CD4-positive, alpha-beta T cell treated with Interleukin-2 at 100 ng/mL for 4 hours (primary cell): ENCODE data around the gene METTL16.

Experiments
- DNase-seq: peaks from one replicate; pipeline ENCODE4 v3.0.0-alpha.2; 2020; ENCODE audit warnings: low spot score

Gene METTL16

DNA sequence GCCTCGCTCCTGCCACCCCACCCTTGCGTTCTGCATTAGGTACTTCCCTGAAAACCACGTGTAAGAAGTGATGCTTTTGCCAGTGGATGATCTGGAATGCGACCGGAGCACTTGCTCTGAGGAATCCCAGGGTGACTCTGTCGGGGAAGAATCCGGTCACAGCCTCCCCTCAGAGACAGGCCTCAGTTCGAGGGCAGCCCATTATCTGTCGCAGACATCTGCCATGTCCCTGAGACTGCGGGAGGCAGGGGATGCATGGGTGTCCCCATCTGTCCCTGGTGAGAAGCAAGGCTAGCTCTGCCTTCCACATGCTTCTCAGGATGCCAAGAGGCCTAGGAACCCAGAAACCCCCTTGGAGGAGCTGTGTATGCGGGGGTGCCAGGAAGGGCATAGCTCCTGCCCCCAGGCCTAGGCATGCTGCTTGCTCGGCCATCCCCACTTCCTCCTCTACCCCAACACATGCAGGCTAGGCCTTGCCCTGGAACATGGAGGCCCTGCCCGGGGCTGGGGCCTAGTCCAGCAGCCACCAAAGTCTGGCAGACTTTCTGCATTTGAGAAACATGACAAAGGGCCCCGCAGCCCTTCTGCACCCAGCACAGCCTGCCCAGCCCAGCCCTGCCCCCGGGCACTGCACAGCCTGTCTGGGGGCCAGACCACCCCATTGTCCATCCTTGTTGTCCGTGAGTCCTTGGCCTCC is 131.3 kb downstream of the METTL16 start:
- no peak for DNase-seq

DNA sequence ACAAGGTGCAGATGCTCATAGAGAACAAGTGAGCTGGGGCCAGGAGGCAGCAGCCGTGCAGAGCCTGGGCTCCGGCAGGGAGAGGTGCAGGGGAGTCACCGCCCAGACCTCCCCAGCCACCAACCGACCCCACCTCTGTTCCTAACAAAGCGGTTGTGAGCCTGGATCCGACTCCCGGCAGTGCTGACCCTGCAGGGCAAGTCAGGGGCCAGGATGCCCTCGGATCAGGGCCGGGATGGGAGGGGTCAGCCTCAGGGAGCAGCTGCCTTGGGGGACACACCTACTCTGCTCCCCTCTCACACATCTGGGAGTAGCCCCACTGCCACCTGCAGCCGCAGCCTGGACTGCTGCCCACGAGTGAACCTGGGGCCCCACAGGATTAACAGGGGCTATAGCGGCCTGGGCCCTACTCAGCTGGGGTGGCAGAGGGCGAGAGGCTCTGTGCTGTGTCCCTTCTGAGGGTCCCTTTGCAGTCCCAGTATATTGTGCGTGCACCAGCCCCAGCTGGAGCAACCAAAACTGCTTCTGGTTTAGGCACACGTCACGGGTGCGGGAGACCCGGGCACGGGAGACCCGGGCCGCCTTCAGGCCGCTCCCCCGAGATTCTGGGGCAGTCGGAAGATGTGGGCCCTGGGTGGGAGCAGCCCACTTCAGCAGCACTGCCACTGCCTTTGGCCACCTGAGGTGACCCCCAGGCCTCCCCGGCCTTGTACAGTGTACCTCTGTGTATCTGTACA is 132.0 kb downstream of the METTL16 start:
- no peak for DNase-seq

DNA sequence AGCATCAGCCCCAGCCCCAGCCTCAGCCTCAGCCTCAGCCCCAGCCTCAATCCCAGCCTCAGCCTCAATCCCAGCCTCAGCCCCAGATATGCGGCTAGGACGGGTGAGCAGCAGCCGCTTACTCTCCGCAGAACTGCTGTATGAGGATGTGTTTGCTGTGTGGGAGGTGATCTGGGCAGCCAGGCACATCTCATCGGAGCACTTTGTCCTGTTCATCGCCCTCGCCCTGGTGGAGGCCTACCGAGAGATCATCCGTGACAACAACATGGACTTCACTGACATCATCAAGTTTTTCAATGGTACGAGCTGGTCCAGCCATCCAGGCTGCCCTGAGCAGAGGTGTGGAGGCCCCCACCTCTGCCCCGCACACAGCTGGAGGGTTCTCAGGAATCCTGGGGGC is 132.8 kb downstream of the METTL16 start:
- no peak for DNase-seq

DNA sequence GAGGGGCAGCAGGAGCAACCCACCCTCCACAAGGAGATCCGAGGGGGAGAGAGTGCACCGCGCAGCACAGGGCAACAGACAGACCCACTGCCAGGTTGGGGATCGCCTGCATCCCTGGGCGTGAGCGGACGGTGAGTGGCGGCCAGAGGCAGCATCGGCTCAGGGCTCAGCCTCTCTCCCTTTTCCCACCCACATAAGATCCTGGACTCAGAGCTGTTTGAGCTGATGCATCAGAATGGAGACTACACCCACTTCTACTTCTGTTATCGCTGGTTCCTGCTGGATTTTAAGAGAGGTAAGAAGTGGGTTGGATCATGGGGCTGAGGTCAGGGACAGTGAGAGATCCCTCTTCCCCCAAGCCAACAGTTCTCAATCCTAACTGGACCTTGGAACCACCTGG is 134.0 kb downstream of the METTL16 start:
- DNase-seq: no peak

DNA sequence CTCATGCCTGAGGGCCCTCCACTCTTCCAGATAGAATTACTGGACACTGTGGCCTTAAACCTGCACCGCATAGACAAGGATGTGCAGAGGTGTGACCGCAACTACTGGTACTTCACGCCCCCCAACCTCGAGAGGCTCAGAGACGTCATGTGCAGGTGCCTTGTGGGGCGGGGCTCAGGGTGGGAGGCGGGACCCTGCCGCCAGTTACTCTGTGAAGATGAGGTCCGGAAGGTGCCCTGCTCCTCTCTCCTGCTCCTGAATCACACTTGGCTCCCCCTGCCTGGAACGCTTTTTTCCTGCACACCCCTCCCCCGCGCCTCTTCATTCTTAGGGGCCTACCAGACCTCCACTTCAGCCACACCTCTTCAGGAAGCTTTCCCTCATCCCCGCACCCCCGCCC is 135.6 kb downstream of the METTL16 start:
- DNase-seq: no peak

DNA sequence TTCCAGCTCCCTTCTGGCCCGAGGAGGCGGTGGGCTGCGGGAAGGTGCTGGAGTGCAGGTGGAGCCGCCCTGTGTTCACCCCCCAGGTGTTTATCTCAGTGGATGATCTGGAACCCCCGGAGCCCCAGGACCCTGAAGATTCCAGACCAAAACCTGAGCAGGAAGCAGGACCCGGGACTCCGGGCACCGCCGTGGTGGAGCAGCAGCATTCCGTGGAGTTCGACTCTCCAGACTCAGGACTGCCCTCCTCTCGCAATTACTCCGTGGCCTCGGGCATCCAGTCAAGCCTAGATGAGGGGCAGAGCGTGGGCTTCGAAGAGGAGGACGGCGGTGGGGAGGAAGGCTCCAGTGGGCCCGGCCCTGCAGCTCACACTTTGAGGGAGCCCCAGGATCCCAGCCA is 136.3 kb downstream of the METTL16 start:
- no peak for DNase-seq

DNA sequence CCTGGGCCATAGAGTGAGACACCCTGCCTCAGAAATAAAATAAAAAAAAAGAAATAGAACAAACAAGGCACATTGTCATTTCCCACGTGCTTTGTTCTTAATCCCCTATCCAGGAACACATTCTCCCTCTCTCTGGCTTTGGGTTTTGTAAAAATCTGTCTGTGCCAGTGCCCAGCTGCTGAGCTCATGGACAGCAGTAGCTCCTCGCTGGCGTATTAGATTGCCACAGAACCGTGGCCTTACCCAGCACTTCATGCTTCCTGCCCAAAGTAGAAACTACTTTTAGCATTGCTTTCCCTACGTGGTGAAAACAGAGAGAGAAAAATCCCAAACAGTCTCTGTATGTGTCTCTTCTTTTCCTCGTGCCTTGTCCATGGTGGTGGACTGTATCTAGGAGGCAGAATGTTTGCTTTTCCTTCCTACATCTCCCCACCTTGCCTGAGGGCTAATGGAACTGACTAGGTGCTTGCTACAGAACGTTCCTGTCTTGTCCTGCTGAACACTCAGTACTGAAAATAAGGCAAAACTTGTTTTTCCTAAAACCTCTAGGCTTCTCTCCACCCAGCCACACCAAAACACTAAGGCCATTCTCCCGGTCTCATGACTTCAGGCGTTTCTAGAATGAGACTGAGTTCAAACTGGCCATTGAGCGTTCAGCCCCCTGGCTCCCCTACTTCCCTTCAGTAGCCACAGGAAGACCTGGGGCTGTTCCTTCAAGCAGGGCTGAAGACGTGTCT is 137.0 kb downstream of the METTL16 start:
- DNase-seq: no peak

DNA sequence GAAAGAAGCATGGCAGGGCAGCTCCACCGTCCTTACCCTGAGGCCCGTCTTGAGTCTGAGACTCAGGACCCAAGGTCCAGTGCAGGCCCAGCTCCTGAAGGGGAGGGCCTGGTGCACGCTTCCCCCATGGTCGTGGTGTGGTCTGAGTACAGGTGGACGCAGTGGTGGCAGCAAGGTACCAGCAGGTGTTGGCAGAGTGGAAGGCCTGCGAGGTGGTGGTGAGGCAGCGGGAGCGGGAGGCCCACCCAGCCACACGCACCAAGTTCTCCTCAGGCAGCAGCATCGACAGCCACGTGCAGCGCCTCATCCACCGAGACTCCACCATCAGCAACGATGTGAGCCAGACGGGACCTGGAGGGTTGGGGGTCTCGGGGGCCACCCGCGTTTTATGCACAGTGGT is 138.5 kb downstream of the METTL16 start:
- DNase-seq: no peak

DNA sequence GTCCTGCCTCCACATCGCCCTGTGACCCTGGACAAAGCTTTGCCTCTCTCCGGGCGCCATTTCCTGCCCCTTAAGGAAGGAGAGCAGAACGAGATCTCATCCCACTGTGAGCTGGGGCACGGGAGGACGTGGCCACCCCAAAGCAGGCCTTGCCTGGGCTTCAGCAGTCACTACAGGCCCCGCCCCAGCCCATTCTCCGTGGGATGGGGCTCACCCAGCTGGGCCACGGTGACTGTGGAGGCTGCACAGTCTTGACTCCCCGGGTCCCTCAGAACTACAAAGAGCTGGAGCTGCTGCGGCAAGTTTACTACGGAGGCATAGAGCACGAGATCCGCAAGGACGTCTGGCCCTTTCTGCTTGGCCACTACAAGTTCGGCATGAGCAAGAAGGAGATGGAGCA is 139.0 kb downstream of the METTL16 start:
- no peak for DNase-seq

DNA sequence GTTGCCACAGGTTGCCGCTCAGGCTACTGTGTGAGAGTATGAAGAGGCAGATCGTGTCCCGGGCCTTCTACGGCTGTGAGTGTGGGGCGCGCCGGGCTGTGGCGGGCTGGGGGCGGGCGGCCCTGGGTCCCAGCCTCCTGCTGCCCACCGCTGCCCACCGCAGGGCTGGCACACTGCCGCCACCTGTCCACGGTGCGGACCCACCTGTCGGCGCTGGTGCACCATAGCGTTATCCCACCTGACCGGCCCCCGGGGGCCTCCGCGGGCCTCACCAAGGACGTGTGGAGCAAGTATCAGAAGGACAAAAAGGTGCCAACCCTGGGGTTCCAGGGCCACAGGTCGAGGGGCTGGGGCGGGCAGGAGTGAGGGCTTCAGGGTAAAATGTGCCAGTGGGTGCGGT is 139.5 kb downstream of the METTL16 start:
- DNase-seq: no peak

DNA sequence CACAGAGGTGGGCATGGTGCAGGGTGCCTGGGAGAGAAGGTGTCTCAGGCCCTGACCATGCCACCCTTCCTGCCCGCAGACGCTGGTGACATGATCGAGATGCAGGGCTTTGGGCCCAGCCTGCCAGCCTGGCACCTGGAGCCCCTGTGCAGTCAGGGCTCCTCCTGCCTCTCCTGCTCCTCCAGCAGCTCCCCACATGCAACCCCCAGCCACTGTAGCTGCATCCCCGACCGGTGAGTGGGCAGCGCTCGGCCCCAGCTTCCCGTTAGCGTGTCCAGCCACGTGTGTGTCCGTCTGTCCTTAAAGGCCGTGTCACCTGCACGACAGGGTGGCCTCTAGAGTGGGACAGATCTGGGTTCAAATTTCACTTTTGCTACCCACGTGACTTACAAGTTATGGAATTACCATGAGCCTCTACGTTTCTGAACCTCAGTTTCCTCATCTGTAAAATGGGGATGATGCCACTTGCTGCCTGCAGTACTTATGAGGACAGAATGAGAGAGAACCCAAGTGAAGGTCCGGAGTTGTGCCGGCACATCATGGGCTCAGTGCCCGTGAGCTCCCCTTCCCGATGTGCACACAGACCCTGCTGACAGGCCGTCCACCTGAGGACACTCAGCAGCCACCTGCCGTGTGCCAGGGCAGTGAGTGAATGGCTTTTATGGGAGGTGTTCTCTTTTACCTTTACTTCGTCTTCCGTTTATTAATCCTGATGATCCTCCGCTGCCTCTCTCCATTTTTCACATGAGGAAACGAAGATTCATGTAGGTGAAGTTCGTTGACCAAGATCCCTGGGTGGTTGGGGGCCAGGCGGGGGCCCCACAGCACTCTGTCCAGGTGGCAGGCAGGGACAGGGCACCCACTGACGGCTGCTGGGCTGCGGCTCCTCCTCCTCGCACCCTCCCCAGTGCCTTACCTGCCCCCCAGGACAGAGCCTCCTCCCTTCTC is 140.2 kb downstream of the METTL16 start:
- DNase-seq: no peak

DNA sequence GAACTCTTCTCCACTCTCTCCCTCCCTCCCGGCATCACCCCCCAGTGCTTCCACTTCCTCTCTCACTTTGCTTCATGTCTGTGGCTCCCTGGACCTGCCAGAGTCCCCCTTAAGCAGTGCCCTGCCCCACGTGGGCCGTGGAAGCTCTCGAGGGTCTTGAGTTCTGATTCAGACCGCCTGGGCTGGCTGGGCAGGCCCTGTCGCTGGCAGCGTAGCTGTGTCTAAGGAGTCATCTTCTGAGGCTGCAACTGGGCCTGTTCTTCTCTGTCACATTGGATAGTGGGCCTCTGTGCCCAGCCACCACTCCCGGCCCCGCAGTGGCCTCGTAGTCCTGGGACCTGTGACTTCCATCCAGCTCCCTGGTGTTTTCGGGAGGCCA is 141.5 kb downstream of the METTL16 start:
- DNase-seq: no peak

DNA sequence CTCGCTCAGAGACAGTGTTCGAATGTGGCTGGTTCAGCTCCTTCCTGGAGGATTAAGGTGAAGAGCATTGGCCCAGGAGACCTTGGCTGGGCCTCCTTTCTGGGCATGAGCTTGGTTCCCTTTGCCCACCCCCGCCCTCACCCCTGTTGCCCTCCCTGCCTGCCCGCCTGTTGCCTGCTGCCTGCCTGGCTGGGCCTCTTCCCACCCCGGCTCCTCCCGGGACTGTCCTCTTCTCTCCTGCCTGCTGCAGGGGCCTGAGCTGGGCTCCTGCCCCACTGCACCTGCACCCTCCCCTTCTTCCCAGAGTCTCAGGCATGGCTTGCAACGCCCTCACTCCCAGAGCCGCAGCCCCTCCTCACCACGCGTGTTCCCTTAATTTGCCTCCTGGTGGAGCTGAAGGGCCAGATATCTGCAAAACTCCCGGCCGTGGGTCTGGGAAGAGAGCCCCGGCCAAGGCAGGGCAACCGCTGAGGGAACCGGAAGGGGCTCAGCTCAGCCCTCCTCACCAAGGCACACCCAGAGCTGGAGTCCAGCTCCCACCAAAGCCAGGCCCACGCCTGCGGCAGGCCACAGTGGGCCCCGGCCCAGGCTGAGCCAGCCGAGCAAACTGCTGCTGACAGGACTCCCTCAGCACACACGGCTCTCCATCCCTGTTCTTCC is 142.0 kb downstream of the METTL16 start:
- DNase-seq: no peak

DNA sequence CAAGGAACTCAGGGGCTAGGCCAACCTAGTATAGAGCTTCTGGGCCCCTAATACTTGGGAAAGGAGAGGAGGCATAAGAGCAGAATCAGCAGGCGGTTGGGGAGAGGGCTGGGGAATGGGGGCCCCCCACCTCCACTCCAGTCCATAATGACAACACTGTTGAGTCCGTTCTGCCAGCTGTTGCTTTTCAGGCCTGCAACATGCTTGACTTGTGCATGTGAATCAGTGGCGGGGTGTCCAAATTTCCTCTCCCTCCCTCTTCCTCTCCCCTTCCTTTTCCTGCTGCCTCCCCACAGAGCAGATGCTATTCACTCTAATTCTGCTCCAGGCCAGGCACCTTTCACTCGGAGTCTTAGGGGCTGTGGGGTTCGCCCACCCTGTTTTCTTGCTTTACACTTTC is 142.6 kb downstream of the METTL16 start:
- DNase-seq: no peak

DNA sequence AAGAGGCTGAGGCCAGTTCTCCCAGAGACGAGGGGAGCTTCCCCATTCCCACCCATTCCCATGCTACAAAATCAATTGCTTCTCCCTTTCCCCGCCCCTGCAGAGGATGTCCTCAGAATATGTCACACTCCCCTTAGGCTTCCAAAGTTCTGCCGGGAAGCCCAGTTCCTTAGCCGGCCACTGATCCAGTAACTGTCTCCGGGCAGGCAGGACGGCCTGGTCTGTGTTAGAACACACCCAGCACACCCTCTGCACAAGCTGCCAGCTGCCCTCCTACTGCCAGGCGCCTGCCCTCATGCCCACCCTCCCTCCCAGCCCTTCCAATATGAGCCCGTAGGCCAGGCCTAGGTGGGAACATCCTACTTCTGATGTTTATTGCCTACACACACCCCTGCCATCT is 143.3 kb downstream of the METTL16 start:
- DNase-seq: no peak

DNA sequence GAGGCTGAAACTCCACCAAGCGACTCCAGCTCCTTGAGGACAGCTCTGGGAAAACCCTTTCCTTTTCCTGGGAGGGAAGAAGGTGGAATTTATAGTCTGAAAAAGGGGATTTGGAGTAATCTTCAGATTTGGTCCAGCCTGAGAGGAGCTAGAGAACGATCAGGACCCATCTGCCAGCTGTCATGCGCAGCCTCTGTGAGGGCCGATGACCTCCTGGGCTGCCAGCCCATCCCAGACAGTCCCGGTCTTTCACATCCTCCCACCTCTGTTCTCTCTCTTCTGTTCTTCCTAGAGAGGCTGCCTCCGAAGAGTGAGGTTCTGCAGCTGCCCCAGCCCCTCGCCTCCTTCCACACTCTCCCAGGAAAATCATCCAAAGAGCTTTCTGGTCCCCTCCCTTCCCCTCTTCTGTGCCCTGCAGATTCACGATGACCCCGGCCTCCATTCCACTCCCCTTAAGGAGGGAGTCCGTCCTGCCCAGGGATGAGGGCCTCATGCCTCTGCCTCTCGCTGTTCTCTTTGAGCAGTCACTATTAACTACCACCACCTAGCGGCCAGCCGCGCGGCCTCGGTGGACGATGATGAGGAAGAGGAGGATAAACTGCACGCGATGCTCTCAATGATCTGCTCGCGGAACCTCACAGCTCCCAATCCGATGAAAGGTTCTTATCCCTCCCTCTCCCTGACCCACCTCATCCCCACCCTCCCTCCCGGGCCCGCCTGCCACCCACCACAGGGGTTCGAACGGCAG is 144.8 kb downstream of the METTL16 start:
- DNase-seq: no peak
